OCI-LY1 (cell line): Measurements from ENCODE around the gene PDCD5.

Source experiments
- H2AFZ ChIP-seq: fragments of 200-600 bp; sonication (generic), shearing (Covaris generic); 2 replicates; pipeline ENCODE4 v1.6.0; 2014; ENCODE audit warnings: antibody characterized with exemption, mild to moderate bottlenecking, low read length
- H3F3A ChIP-seq: fragments of 200-600 bp; sonication (generic), shearing (Covaris generic); 2 replicates; pipeline ENCODE4 v1.6.0; 2014; ENCODE audit warnings: mild to moderate bottlenecking, antibody characterized with exemption, low read length, moderate library complexity; ENCODE audit not compliant: insufficient read depth
- H3K27ac ChIP-seq: fragments of 200-600 bp; sonication (generic); 2 replicates; pipeline ENCODE4 v1.5.1; 2014; ENCODE audit warnings: low read length, mixed run types, mild to moderate bottlenecking, low read depth; ENCODE audit not compliant: poor library complexity, severe bottlenecking
- H3K27me3 ChIP-seq: fragments of 200-600 bp; sonication (generic); 2 replicates; pipeline ENCODE4 v1.6.0; 2014; ENCODE audit warnings: antibody characterized with exemption, mild to moderate bottlenecking, low read length, moderate library complexity; ENCODE audit not compliant: insufficient read depth
- H3K36me3 ChIP-seq: fragments of 200-600 bp; sonication (generic); 2 replicates; pipeline ENCODE4 v1.6.1; 2014; ENCODE audit warnings: mild to moderate bottlenecking, antibody characterized with exemption, low read length, moderate library complexity, mixed read lengths; ENCODE audit not compliant: insufficient read depth
- H3K4me1 ChIP-seq: fragments of 200-600 bp; sonication (generic); 2 replicates; pipeline ENCODE4 v1.5.1; 2014; ENCODE audit warnings: mild to moderate bottlenecking, low read length, moderate library complexity; ENCODE audit not compliant: insufficient read depth, severe bottlenecking
- H3K4me2 ChIP-seq: fragments of 200-600 bp; sonication (generic), shearing (Covaris generic); 2 replicates; pipeline ENCODE4 v1.6.1; 2014; ENCODE audit warnings: low read length
- H3K4me3 ChIP-seq: fragments of 200-600 bp; sonication (generic); 2 replicates; pipeline ENCODE4 v1.5.1; 2014; ENCODE audit warnings: low read length, low read depth, mild to moderate bottlenecking, mixed read lengths; ENCODE audit not compliant: poor library complexity, severe bottlenecking
- H3K79me2 ChIP-seq: fragments of 200-600 bp; shearing (Covaris generic); 2 replicates; pipeline ENCODE4 v1.6.1; 2016; ENCODE audit warnings: mixed run types, low read length, mixed read lengths; ENCODE audit not compliant: insufficient read depth
- H3K9ac ChIP-seq: fragments of 200-600 bp; sonication (generic), shearing (Covaris generic); 2 replicates; pipeline ENCODE4 v1.6.1; 2014; ENCODE audit warnings: mild to moderate bottlenecking, low read length, mixed read lengths
- H3K9me2 ChIP-seq: fragments of 200-600 bp; sonication (generic), shearing (Covaris generic); 2 replicates; pipeline ENCODE4 v1.6.1; 2014; ENCODE audit warnings: low read depth, mild to moderate bottlenecking, low read length, mixed read lengths
- H3K9me3 ChIP-seq: fragments of 200-600 bp; shearing (Covaris generic); 2 replicates; pipeline ENCODE4 v1.6.1; 2014; ENCODE audit warnings: low read length, mixed read lengths
- H4K20me1 ChIP-seq: fragments of 200-600 bp; sonication (generic), shearing (Covaris generic); 2 replicates; pipeline ENCODE4 v1.6.0; 2016; ENCODE audit warnings: mild to moderate bottlenecking, low read length; ENCODE audit not compliant: insufficient read depth
- EZH2 ChIP-seq: fragments of 200-600 bp; sonication (generic), shearing (Covaris generic); IDR thresholded peaks from 2 replicates; pipeline ENCODE4 v1.8.0; 2017; ENCODE audit warnings: borderline replicate concordance, mixed run types, mild to moderate bottlenecking, antibody characterized with exemption, low read length, moderate library complexity, mixed read lengths
- TF ChIP-seq, protein P1 (sequence below): fragments of 200-600 bp; sonication (generic), shearing (Covaris generic); IDR thresholded peaks from 2 replicates; pipeline ENCODE4 v1.5.1; 2017; ENCODE audit warnings: mild to moderate bottlenecking, antibody characterized with exemption, low read length, moderate library complexity, mixed read lengths

Gene PDCD5

GRCh38 chr19:32573492-32573794 is 7.5 kb upstream of the PDCD5 start:
- H3K79me2 ChIP-seq = no peaks in the 10 kb centered on the region
- H3K9me2 ChIP-seq = no peaks in the 10 kb centered on the region
- H3K9me3 ChIP-seq = no peaks in the 10 kb centered on the region
- H3K4me2 ChIP-seq = no peak overlapping the region
- no peak overlapping the region for H3K9ac ChIP-seq
- H3K4me1 ChIP-seq = no peaks in the 10 kb centered on the region
- no peak overlapping the region for H3K4me3 ChIP-seq
- no peak overlapping the region for H3K27ac ChIP-seq
- no peaks in the 10 kb centered on the region for H4K20me1 ChIP-seq
- H3K36me3 ChIP-seq = no peaks in the 10 kb centered on the region
- H2AFZ ChIP-seq = no peak overlapping the region
- H3F3A ChIP-seq = no peaks in the 10 kb centered on the region
- no peaks in the 10 kb centered on the region for H3K27me3 ChIP-seq
- no peak for TF ChIP-seq EZH2
- TF ChIP-seq, protein P1, sequence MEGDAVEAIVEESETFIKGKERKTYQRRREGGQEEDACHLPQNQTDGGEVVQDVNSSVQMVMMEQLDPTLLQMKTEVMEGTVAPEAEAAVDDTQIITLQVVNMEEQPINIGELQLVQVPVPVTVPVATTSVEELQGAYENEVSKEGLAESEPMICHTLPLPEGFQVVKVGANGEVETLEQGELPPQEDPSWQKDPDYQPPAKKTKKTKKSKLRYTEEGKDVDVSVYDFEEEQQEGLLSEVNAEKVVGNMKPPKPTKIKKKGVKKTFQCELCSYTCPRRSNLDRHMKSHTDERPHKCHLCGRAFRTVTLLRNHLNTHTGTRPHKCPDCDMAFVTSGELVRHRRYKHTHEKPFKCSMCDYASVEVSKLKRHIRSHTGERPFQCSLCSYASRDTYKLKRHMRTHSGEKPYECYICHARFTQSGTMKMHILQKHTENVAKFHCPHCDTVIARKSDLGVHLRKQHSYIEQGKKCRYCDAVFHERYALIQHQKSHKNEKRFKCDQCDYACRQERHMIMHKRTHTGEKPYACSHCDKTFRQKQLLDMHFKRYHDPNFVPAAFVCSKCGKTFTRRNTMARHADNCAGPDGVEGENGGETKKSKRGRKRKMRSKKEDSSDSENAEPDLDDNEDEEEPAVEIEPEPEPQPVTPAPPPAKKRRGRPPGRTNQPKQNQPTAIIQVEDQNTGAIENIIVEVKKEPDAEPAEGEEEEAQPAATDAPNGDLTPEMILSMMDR = no peak

DNA sequence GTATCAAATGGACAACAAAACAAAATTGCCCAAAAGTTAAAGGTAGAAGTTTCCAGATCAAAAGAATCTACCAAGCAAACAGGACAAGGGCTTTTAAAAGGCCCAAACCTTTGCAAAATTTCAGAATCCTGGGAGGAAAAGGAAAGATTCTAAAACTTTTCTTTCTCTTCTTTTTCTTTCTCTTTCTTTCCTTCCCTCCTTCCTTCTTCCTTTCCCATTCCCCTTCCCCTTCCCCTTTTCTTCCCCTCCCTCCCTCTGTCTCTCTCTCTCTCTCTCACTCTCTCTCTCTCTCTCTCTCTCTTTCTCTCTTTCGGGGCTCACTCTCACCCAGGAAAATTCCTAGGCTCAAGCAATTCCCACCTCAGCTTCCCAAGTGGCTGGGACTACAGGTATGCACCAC is 4.2 kb upstream of the PDCD5 start:
- Histone ChIP-seq H3K9me3 (no peaks in the 10 kb centered on the region), H3K36me3 (no peaks in the 10 kb centered on the region), H3K79me2 (peaks cover 4% of the 10 kb centered on the region), H3K4me1 (no peaks in the 10 kb centered on the region), H3K27me3 (no peaks in the 10 kb centered on the region), H3K4me3 (no peak overlapping the region), H3K9me2 (no peaks in the 10 kb centered on the region), H3K4me2 (no peak overlapping the region), H2AFZ (no peak overlapping the region), H3F3A (no peaks in the 10 kb centered on the region), H3K27ac (no peak overlapping the region), H3K9ac (no peak overlapping the region), H4K20me1 (no peaks in the 10 kb centered on the region)
- TF ChIP-seq, protein P1 = no peak
- TF ChIP-seq EZH2 = no peak

DNA sequence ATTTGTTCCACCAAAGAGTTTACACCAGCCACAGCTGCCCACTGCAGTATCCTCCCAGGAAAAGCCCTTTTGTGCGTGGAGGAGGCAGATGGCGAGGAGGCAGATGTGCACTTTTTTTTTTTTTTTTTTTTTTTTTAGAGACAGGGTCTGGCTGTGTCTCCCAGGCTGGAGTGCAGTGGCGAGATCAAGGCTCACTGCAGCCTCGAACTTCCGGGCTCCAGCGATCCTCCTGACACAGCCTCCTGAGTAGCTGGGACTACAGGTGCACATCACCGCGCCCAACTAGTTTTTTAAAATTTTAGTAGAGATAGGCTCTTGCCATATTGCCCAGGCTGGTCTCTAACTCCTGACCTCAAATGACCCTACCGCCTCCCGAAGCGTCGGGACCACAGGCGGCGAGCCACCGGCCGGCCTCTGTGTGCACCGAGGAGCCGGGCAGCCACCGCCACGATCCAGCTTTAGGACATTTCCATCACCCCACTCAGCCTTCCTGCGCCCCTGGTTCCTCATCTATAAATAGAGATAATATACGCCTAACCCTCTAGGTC is 563 bp upstream of the PDCD5 start:
- TF ChIP-seq EZH2 = no peak
- TF ChIP-seq, protein P1 = no peak
- peaks cover 30% of the 10 kb centered on the region for H3K36me3 ChIP-seq
- no peak overlapping the region for H3K27ac ChIP-seq
- H4K20me1 ChIP-seq = no peaks in the 10 kb centered on the region
- H3K9ac ChIP-seq = peak overlapping the region; percentile 57
- H3F3A ChIP-seq = 0 out of 2 replicates have a peak, but pooled peaks cover 4% of the 10 kb centered on the region
- peak overlapping the region; percentile 96 for H3K4me2 ChIP-seq
- H3K79me2 ChIP-seq = peaks cover 8% of the 10 kb centered on the region
- H3K27me3 ChIP-seq = no peaks in the 10 kb centered on the region
- peak overlapping the region; percentile 99 for H3K4me3 ChIP-seq
- H2AFZ ChIP-seq = peak overlapping the region; percentile 98
- H3K9me2 ChIP-seq = no peaks in the 10 kb centered on the region
- H3K9me3 ChIP-seq = no peaks in the 10 kb centered on the region
- peaks cover 11% of the 10 kb centered on the region for H3K4me1 ChIP-seq
